WERI-Rb-1 (cell line): Measurements from ENCODE around the gene WDR7.

Source experiments
- DNase-seq: peaks from one replicate; pipeline ENCODE4 v3.0.0-alpha.2; 2020
- H3K27ac ChIP-seq: fragments of 250-450 bp; sonication (Bioruptor Pico); 2 replicates; pipeline ENCODE4 v1.5.1; 2020; ENCODE audit warnings: mild to moderate bottlenecking, moderate library complexity
- H3K27me3 ChIP-seq: fragments of 250-450 bp; sonication (Bioruptor Pico); 2 replicates; pipeline ENCODE4 v1.5.1; 2021; ENCODE audit warnings: mild to moderate bottlenecking, low read depth, moderate library complexity; ENCODE audit not compliant: insufficient read depth, severe bottlenecking
- H3K36me3 ChIP-seq: fragments of 250-450 bp; sonication (Bioruptor Pico); 2 replicates; pipeline ENCODE4 v1.5.1; 2020; ENCODE audit warnings: mild to moderate bottlenecking, moderate library complexity
- H3K4me3 ChIP-seq: 2 replicates; pipeline ENCODE4 v1.5.1; 2011; ENCODE audit warnings: low read depth, mild to moderate bottlenecking, control low read depth, low read length
- H3K9me3 ChIP-seq: fragments of 250-450 bp; sonication (Bioruptor Pico); 2 replicates; pipeline ENCODE4 v1.5.1; 2021; ENCODE audit warnings: mild to moderate bottlenecking, moderate library complexity; ENCODE audit not compliant: severe bottlenecking
- CTCF ChIP-seq: IDR thresholded peaks from 2 replicates; pipeline ENCODE4 v1.5.1; 2011; ENCODE audit warnings: low read depth, mild to moderate bottlenecking, control low read depth, inconsistent platforms, low read length

WDR7 gene

GRCh38 chr18:57062178-57062577 lies 411.0 kb downstream of the WDR7 start:
- no peaks in the 10 kb centered on the region for H3K9me3 ChIP-seq
- TF ChIP-seq CTCF = no peak
- no peak for DNase-seq
- H3K27ac ChIP-seq = peak overlapping the region; percentile 73
- no peaks in the 10 kb centered on the region for H3K27me3 ChIP-seq
- no peaks in the 10 kb centered on the region for H3K36me3 ChIP-seq
- no peak overlapping the region for H3K4me3 ChIP-seq

GRCh38 chr18:57062844-57063243 lies 411.7 kb downstream of the WDR7 start:
- H3K9me3 ChIP-seq = no peaks in the 10 kb centered on the region
- no peaks in the 10 kb centered on the region for H3K36me3 ChIP-seq
- H3K27ac ChIP-seq = peak overlapping the region; percentile 73
- peak; percentile 79 for DNase-seq
- no peak for TF ChIP-seq CTCF
- no peak overlapping the region for H3K4me3 ChIP-seq
- no peaks in the 10 kb centered on the region for H3K27me3 ChIP-seq

GRCh38 chr18:57063601-57064103 lies 412.5 kb downstream of the WDR7 start:
- Histone ChIP-seq H3K4me3 (no peak overlapping the region), H3K27me3 (no peaks in the 10 kb centered on the region), H3K9me3 (no peaks in the 10 kb centered on the region), H3K27ac (peak overlapping the region; percentile 73), H3K36me3 (no peaks in the 10 kb centered on the region)
- TF ChIP-seq CTCF = no peak
- no peak for DNase-seq

GRCh38 chr18:57073501-57074187 lies 422.5 kb downstream of the WDR7 start:
- no peak overlapping the region for H3K27ac ChIP-seq
- H3K27me3 ChIP-seq = no peaks in the 10 kb centered on the region
- no peak overlapping the region for H3K4me3 ChIP-seq
- no peaks in the 10 kb centered on the region for H3K9me3 ChIP-seq
- TF ChIP-seq CTCF = no peak
- DNase-seq = no peak
- no peaks in the 10 kb centered on the region for H3K36me3 ChIP-seq

GRCh38 chr18:57075716-57076400 lies 424.7 kb downstream of the WDR7 start:
- DNase-seq = no peak
- Histone ChIP-seq H3K27me3 (no peaks in the 10 kb centered on the region), H3K9me3 (peaks cover 7% of the 10 kb centered on the region), H3K27ac (no peak overlapping the region), H3K4me3 (no peak overlapping the region), H3K36me3 (no peaks in the 10 kb centered on the region)
- TF ChIP-seq CTCF = no peak
